ENCODE measurements around the gene METTL23.

GRCh38 chr17:76714822-76715495, 11.7 kb upstream of the METTL23 start:
- TF ChIP-seq CTCF (IDR thresholded peaks at IDR 0.05) (peak; percentile 75 to 83 (median 81)), POLR2AphosphoS5 (IDR thresholded peaks at IDR 0.05) (no peak)

Data from transverse colon (tissue), 4 donors.